ENCODE data around the gene HS6ST3.

- TF ChIP-seq, protein P1, sequence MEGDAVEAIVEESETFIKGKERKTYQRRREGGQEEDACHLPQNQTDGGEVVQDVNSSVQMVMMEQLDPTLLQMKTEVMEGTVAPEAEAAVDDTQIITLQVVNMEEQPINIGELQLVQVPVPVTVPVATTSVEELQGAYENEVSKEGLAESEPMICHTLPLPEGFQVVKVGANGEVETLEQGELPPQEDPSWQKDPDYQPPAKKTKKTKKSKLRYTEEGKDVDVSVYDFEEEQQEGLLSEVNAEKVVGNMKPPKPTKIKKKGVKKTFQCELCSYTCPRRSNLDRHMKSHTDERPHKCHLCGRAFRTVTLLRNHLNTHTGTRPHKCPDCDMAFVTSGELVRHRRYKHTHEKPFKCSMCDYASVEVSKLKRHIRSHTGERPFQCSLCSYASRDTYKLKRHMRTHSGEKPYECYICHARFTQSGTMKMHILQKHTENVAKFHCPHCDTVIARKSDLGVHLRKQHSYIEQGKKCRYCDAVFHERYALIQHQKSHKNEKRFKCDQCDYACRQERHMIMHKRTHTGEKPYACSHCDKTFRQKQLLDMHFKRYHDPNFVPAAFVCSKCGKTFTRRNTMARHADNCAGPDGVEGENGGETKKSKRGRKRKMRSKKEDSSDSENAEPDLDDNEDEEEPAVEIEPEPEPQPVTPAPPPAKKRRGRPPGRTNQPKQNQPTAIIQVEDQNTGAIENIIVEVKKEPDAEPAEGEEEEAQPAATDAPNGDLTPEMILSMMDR (IDR thresholded peaks at IDR 0.05; ENCODE audit: low read depth, low read length, poor library complexity, severe bottlenecking): no peak
- no peak for TF ChIP-seq EZH2phosphoT487 (IDR thresholded peaks at IDR 0.05; ENCODE audit: borderline replicate concordance, low read length)
Measured at GRCh38 chr13:96646515-96647211, 556.8 kb downstream of the HS6ST3 start.

Measured in DOHH2 (cell line).